Measurements from ENCODE around the gene ACTL8. TPM values are rescaled to one million over a fixed set of nuclear protein-coding genes. Genes with fewer than 3 reads are reported as not detected.

ACTL8 gene
- total and polyA plus RNA-seq, 2 of the 4 experiments (the other 2 are of a cell fraction), result under 0.01 to 0.07 TPM

DNA sequence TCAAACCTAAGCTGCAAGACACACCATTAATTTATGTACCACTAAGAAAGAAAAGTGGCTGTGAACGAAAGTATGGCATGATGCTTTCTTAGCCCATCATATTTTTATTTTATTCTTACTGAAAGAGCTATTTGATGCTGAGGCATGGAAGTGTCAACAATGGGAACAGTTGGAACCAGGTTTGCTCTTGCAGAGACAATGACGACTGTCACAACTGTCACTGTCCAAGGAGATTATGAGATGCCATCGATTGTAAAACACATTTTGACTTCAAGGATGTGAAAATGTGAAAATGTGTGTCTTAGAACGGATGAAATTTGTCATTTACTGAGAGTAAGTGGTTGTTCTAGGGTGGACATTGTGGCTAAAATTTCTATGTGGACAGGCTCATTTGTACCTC lies 2.8 kb upstream of the ACTL8 start:
- no peak overlapping the region for H4K91ac ChIP-seq (ENCODE audit: insufficient read depth, low read depth, low read length)
- in situ Hi-C loops (cut with MboI; ENCODE audit: low sequenced_read_pairs), result no loop called here
- no peak overlapping the region for H3K4me3 ChIP-seq (ENCODE audit: insufficient read depth, low read depth, low read length)
- H3K27ac ChIP-seq (ENCODE audit: insufficient read depth, low read length), result no peak overlapping the region
- no peaks in the 10 kb centered on the region for H3K27me3 ChIP-seq (ENCODE audit: control insufficient read depth, insufficient read depth, low read length)
- no peaks in the 10 kb centered on the region for H3K79me1 ChIP-seq (ENCODE audit: low read depth in 1 of 2, low read length in 2 of 2)
- no peak overlapping the region for H3K18ac ChIP-seq (ENCODE audit: low read depth, low read length)
- H3K9ac ChIP-seq (ENCODE audit: low read depth, low read length), result no peak overlapping the region
- H3K4me2 ChIP-seq (ENCODE audit: low read depth, low read length), result no peak overlapping the region
- H4K8ac ChIP-seq (ENCODE audit: low read depth in 2 of 2, low read length in 2 of 2), result no peak overlapping the region
- TF ChIP-seq CEBPB (IDR thresholded peaks at IDR 0.05; ENCODE audit: low read depth, low read length) (no peak), FOS (IDR thresholded peaks at IDR 0.05; ENCODE audit: low read depth, low read length) (no peak)
- H3K14ac ChIP-seq (replicated peaks; ENCODE audit: low read depth, low read length), result no peak overlapping the region
- H2BK15ac ChIP-seq (ENCODE audit: low read depth, low read length), result no peak overlapping the region
- dilution Hi-C loops (cut with HindIII; ENCODE audit: low sequenced_read_pairs, unreplicated experiment), result no loop called here
- H2AK5ac ChIP-seq (ENCODE audit: low read depth, low read length), result no peak overlapping the region
- no peak overlapping the region for H3K56ac ChIP-seq (ENCODE audit: extremely low read depth, insufficient read depth, low read length)
- ChIA-PET CTCF (no interaction called here), POLR2A (ENCODE audit: unreplicated experiment) (no interaction called here)
- no peak overlapping the region for H2BK5ac ChIP-seq (ENCODE audit: low read depth, low read length, poor library complexity, severe bottlenecking)
- H4K20me1 ChIP-seq (ENCODE audit: insufficient read depth, low read length), result no peaks in the 10 kb centered on the region
- no TSS peak for BruUV-seq (replicated peaks)
- H3K4me1 ChIP-seq (ENCODE audit: control insufficient read depth, insufficient read depth, low read length), result no peaks in the 10 kb centered on the region
- no peak overlapping the region for H3K23ac ChIP-seq (ENCODE audit: low read depth, low read length)
- no peak for ATAC-seq (ENCODE audit: low read depth)
- no peak overlapping the region for H3K4ac ChIP-seq (ENCODE audit: low read depth, low read length)
- no peak overlapping the region for H2AFZ ChIP-seq (replicated peaks; ENCODE audit: low read length, poor library complexity)
- H2BK20ac ChIP-seq (ENCODE audit: low read depth, low read length), result no peak overlapping the region
- H3K9me1 ChIP-seq (ENCODE audit: insufficient read depth, low read length), result no peaks in the 10 kb centered on the region; the same call in 1 of the 2 replicates
- peaks cover 13% of the 10 kb centered on the region for H3K9me3 ChIP-seq (ENCODE audit: control insufficient read depth, insufficient read depth, low read length)
- intact Hi-C loops (cut with micrococcal nuclease), result no loop called here
- no peaks in the 10 kb centered on the region for H3K36me3 ChIP-seq (ENCODE audit: control insufficient read depth, insufficient read depth, low read length)
- no peak overlapping the region for H2AK9ac ChIP-seq (replicated peaks; ENCODE audit: low read depth, low read length, poor library complexity)
- no peak overlapping the region for H2BK120ac ChIP-seq (ENCODE audit: low read depth, low read length)
- no peak for DNase-seq
- H4K5ac ChIP-seq (ENCODE audit: low read depth, low read length), result no peak overlapping the region
- WGBS, 2 experiments (ENCODE audit: extremely low coverage in 2 of 2, insufficient read length in 1 of 2), result no CpG with 5 or more reads among the region's 4 CpGs

Measured in IMR-90 (cell line).